Suprapubic skin (tissue), 4 donors: Measurements from ENCODE around the gene FOXK1. TPM values are rescaled to one million over a fixed set of nuclear protein-coding genes. Genes with fewer than 3 reads are reported as not detected.
"Not testable (repeated sequence)": the region's sequence is repeated elsewhere in the genome, so short reads cannot be mapped to it uniquely, and the experiment has no call there.

Experiments used
- DNase-seq, 2 donors: peaks; one replicate each; pipeline ENCODE4 v3.0.0-alpha.2; 2019; ENCODE audit warnings: low spot score in 2 of 2
- H3K27ac ChIP-seq: fragments of 200-600 bp; sonication (generic); one replicate; pipeline ENCODE4 v1.5.1; 2019
- H3K27me3 ChIP-seq: fragments of 200-600 bp; sonication (generic); one replicate; pipeline ENCODE4 v1.5.1; 2019
- H3K36me3 ChIP-seq: fragments of 200-600 bp; sonication (generic); one replicate; pipeline ENCODE4 v1.5.1; 2019
- H3K4me1 ChIP-seq: fragments of 200-600 bp; sonication (generic); one replicate; pipeline ENCODE4 v1.5.1; 2019
- H3K4me3 ChIP-seq: fragments of 200-600 bp; sonication (generic); one replicate; pipeline ENCODE4 v1.5.1; 2019; ENCODE audit warnings: mild to moderate bottlenecking
- H3K9me3 ChIP-seq: fragments of 200-600 bp; sonication (generic); one replicate; pipeline ENCODE4 v1.5.1; 2019
- EP300 ChIP-seq: sonication (generic); formaldehyde crosslinking; IDR thresholded peaks from one replicate; pipeline ENCODE4 v1.6.1; 2017; ENCODE audit warnings: antibody characterized with exemption
- POLR2A ChIP-seq, 2 donors: fragments of 450-650 bp; IDR thresholded peaks; one replicate each; pipeline ENCODE4 v1.6.1; 2017; ENCODE audit warnings: antibody characterized with exemption in 2 of 2, mild to moderate bottlenecking in 2 of 2, moderate library complexity in 2 of 2
- POLR2AphosphoS5 ChIP-seq, 3 donors: sonication (generic); formaldehyde crosslinking; IDR thresholded peaks; one replicate each; pipeline ENCODE4 v1.6.1; 2017; ENCODE audit warnings: antibody characterized with exemption in 3 of 3
- WGBS: methylation state at CpG from one replicate; pipeline ENCODE4 v1.1.5; 2018; 5-methylcytosine and 5-hydroxymethylcytosine counted together
- total RNA-seq, 4 donors: library from RNA; depleted of rRNA; stranded (reverse); fragments of >200 nt; gene quantifications; one replicate each; pipeline ENCODE4 v1.1.0, GENCODE V29; 2016
- TF ChIP-seq, protein P1 (sequence below), 2 donors: fragments of 200-600 bp in 1 of 2; fragments of 450-650 bp in 1 of 2; sonication (generic) in 1 of 2; IDR thresholded peaks; one replicate each; pipeline ENCODE4 v1.5.1; 2016 to 2019; ENCODE audit warnings: antibody characterized with exemption in 2 of 2, mild to moderate bottlenecking in 1 of 2, moderate library complexity in 1 of 2

The FOXK1 gene
- total RNA-seq, 4 donors from 2014 or later = 37.5 to 68.5 (median 46.6) TPM

DNA sequence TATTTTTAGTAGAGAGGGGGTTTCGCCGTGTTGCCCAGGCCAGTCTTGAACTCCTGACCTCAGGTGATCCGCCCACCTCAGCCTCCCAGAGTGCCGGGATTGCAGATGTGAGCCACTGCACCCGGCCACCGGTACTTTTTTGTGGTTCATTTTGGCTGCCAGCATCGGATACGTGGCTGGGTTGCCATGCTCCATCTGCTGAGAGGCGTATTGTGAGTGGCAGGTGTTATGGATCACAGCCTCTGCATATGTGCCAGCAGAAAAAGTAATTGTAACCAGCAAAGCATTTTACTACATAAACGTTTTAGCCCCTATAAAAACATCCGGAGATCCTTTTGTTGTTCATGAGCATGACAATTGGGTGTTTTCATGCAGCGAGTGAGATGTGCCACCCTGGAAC, 7.1 kb downstream of the FOXK1 start:
- no peak for DNase-seq
- 66% methylated on average over 12 of the region's 12 CpGs for WGBS

DNA sequence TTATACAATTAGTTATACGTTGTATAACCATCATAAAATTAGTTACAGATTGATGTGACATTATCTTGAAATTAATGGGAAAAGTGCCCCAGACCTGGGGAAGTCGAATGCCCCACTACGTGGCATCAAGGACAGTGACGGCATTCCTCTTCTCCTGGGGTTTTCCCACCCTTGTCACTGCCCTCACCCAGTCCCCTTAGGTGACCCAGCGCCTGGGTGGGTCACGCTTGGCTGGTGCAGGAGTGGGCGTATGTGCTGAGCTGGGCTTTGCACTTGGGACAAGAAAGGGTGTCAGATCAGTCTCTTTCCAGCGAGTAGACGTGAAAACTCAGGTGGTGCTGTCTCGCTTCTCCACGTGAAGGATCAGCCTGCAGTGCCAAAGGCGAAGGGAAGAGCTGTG, 7.6 kb downstream of the FOXK1 start:
- Histone ChIP-seq H3K36me3 (no peaks in the 10 kb centered on the region), H3K27ac (no peak overlapping the region), H3K27me3 (no peaks in the 10 kb centered on the region), H3K9me3 (no peaks in the 10 kb centered on the region), H3K4me3 (peak overlapping the region; percentile 23), H3K4me1 (peaks cover 56% of the 10 kb centered on the region)
- TF ChIP-seq POLR2AphosphoS5 (IDR thresholded peaks at IDR 0.05) = no peak
- TF ChIP-seq, protein P1, sequence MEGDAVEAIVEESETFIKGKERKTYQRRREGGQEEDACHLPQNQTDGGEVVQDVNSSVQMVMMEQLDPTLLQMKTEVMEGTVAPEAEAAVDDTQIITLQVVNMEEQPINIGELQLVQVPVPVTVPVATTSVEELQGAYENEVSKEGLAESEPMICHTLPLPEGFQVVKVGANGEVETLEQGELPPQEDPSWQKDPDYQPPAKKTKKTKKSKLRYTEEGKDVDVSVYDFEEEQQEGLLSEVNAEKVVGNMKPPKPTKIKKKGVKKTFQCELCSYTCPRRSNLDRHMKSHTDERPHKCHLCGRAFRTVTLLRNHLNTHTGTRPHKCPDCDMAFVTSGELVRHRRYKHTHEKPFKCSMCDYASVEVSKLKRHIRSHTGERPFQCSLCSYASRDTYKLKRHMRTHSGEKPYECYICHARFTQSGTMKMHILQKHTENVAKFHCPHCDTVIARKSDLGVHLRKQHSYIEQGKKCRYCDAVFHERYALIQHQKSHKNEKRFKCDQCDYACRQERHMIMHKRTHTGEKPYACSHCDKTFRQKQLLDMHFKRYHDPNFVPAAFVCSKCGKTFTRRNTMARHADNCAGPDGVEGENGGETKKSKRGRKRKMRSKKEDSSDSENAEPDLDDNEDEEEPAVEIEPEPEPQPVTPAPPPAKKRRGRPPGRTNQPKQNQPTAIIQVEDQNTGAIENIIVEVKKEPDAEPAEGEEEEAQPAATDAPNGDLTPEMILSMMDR (IDR thresholded peaks at IDR 0.05) = no peak
- TF ChIP-seq POLR2A (IDR thresholded peaks at IDR 0.05) = no peak
- TF ChIP-seq EP300 = no peak
- DNase-seq = no peak
- WGBS = 45% methylated on average over 12 of the region's 12 CpGs

More for the DNA sequence above, 7.1 kb downstream of the FOXK1 start:
- Histone ChIP-seq H3K27ac (no peak overlapping the region), H3K36me3 (no peaks in the 10 kb centered on the region), H3K27me3 (no peaks in the 10 kb centered on the region), H3K9me3 (no peaks in the 10 kb centered on the region), H3K4me3 (no peak overlapping the region), H3K4me1 (peaks cover 57% of the 10 kb centered on the region)
- no peak for TF ChIP-seq POLR2A (IDR thresholded peaks at IDR 0.05)
- TF ChIP-seq, protein P1 (IDR thresholded peaks at IDR 0.05) = no peak
- no peak for TF ChIP-seq POLR2AphosphoS5 (IDR thresholded peaks at IDR 0.05)
- no peak for TF ChIP-seq EP300

DNA sequence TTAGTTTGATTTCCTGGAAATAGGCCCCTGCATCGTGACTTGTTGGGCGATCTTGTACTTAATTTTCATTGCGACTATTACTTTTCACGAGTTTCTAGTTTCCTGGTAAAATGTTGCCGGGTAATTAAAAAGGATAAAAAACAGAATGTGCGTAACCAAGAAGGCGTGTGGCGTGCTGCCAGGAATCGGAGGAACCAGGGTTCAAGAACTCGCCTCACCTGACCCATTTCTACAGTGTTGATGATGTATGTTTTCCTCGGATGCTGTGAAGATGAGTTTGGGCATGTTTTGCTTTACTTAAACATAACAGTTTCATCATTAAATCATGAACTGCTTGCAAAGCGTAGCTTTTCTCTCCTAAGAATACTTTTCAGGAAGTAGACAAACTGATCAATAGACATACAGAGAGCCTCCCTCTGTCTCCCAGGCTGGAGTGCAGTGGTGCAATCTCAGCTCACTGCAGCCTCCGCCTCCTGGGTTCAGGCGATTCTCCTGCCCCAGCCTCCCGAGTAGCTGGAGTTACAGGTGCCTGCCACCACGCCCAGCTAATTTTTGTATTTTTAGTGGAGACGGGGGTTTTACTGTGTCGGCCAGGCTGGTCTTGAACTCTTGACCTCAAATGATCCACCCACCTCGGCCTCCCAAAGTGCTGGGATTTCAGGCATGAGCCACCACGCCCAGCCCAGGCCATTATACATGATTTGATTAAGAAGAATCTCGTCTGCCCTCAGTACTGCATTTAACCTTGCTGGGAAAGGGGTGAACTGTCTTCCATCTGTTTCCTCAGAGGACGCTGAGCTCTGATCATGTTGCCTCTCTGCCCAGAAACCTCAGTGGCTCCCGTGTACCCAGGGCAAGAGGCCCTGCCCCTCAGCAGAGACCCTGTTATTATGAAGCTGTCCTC, 9.1 kb downstream of the FOXK1 start:
- DNase-seq = no peak
- no peak for TF ChIP-seq EP300
- TF ChIP-seq, protein P1 (IDR thresholded peaks at IDR 0.05) = no peak
- TF ChIP-seq POLR2AphosphoS5 (IDR thresholded peaks at IDR 0.05) = no peak
- TF ChIP-seq POLR2A (IDR thresholded peaks at IDR 0.05) = no peak
- no peaks in the 10 kb centered on the region for H3K27me3 ChIP-seq
- no peaks in the 10 kb centered on the region for H3K36me3 ChIP-seq
- WGBS = 52% methylated on average over 22 of the region's 23 CpGs
- no peak overlapping the region for H3K4me3 ChIP-seq
- H3K27ac ChIP-seq = peak overlapping the region; percentile 70
- H3K9me3 ChIP-seq = no peaks in the 10 kb centered on the region
- H3K4me1 ChIP-seq = peaks cover 54% of the 10 kb centered on the region

DNA sequence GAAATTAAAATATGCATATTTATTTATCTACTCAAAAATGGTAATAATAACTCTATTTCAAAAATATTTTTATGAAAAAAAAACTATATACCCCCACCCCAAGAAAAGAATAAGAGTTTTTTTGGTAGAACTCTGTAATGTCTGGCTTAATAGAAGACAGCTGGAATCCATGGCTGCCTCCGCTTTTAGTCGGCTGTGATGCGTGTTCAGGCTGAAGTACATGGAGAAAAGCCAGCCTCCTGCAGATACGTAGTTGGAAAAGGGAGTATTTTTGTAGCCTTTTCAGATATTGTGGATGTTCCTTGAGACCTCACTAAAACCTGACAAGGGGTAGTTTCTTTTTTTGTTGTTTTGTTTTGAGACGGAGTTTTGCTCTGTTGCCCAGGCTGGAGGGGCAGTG, 10.0 kb downstream of the FOXK1 start:
- Histone ChIP-seq H3K4me1 (peaks cover 51% of the 10 kb centered on the region), H3K27ac (peak overlapping the region; percentile 70), H3K9me3 (no peaks in the 10 kb centered on the region), H3K27me3 (no peaks in the 10 kb centered on the region), H3K4me3 (no peak overlapping the region), H3K36me3 (no peaks in the 10 kb centered on the region)
- DNase-seq = no peak
- TF ChIP-seq EP300 (no peak), POLR2A (IDR thresholded peaks at IDR 0.05) (no peak), POLR2AphosphoS5 (IDR thresholded peaks at IDR 0.05) (no peak)
- TF ChIP-seq, protein P1 (IDR thresholded peaks at IDR 0.05) = no peak
- WGBS = 45% methylated on average over 5 of the region's 5 CpGs

DNA sequence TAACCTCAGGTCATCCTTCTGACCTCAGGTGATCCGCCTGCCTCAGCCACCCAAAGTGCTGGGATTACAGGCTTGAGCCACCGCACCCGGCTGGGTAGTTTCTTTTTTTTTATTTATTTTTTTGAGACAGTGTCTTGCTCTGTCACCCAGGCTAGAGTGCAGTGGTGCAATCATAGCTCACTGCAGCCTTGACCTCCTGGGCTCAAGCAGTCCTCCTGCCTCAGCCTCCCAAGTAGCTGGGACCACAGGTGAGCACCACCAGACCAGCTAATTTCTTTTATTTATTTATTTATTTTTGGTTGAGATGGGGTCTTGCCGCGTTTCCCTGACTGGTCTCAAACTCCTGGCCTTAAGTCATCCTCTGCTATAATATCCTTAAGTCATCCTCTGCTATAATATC, 10.5 kb downstream of the FOXK1 start:
- WGBS = 87% methylated on average over 5 of the region's 5 CpGs
- not testable (repeated sequence) for H3K27me3 ChIP-seq, DNase-seq, H3K36me3 ChIP-seq, H3K9me3 ChIP-seq, H3K4me3 ChIP-seq
- peaks cover 51% of the 10 kb centered on the region for H3K4me1 ChIP-seq
- peak overlapping the region; percentile 70 for H3K27ac ChIP-seq
